Measurements from ENCODE around the gene EML3.
A peak's percentile ranks its signal among the peaks of the same experiment; 100 is the strongest.
"Not testable (repeated sequence)": the region's sequence is repeated elsewhere in the genome, so short reads cannot be mapped to it uniquely, and the experiment has no call there.

Gene EML3

DNA sequence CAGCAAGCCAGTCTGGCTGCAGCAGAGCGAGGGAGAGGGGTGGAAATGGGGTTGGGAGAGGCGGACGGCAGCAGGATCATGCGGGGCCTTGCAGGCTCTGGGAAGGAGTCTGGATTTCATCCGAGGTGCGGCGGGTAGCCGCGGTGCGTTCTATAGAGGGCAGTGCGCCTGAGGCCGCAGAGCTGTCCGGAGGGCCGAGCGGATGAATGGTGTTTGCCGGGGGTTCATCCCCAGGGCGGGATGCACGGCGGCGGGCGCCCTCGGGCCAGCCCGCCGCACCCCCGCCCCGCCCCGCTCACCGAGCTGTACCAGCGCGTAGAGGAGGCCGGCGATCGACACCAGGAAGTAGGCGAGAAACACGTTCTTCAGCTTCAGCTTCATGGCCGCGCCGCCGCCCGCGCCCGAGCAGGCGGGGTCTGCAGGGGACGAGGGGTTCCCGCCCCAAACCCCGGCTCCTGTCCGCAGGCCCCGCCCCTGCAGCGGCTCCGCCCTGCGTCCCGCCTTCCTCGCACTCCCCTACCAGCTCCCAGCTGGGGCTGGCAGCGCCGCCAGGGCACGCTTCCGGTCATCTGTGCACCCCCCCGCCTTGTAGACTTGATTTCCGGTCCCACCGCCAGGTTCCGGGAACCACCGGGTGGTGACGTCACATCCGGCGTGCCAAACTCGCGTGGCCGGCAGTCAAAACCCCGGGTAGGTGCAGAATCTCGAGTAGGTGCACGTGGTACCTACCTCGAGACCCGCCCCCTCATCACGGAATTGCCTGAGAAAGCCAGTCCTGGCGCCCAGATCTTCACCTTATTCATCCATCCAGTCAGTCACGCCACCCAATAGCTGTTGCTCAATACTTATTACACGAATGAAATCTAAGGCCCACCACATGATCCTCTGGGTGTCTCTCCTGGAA is 9.2 kb upstream of the EML3 start, which contains the start of gene B3GAT3:
Gene B3GAT3, minus strand, starts transcription at position 420 of the 904 bp plus-strand sequence. Its CDS starts 39 bp downstream, at position 381.
- DNase-seq (ENCODE audit: low read depth in 2 of 2) = peak; percentile 81 to 87

DNA sequence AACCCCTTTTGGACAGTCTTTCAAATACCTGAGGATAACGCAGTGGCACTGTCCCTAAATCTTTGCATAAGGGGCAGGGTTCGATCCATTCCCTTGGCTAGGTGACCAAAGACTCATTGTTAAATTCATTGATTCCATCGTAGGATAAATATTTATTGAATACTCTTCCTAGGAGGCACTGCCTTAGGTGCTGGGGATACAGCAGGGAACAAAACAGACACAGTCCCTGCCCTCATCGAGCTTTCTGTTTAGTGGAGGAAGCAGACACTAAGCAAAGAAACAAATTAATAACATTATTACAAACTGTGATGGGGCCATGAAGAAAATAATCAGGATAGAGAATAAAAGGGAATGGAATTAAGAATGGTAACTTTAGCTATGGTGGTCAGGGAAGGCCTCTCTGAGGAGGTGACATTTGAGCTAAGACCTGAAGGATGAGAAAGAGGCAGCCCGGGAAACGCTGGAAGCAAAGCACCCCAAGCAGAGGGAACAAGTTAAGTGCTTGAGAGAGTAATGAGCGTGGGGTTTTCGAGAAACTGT is 8.5 kb upstream of the EML3 start:
- DNase-seq (ENCODE audit: low read depth in 2 of 2) = no peak

DNA sequence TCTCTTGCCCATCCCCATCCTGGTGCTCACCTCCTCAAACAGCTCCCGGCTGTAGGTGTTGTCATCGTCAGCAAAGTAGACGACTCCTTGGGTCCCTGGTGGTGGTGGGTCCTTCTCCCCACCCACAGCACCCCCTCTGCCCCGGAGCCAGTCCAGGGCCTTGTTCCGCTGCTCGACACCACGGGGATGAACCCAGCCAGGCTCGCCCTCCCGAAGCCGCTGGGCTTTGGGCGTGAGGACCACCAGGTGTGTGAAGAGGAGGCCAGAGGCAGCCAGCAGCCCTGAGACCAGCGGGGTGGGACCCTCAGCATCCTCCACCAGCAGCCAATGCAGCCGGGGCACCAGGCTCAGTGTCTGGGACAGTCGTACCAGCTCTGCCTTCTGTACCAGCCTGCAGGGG is 4.4 kb upstream of the EML3 start:
- DNase-seq (ENCODE audit: low read depth in 2 of 2) = not testable (repeated sequence)

DNA sequence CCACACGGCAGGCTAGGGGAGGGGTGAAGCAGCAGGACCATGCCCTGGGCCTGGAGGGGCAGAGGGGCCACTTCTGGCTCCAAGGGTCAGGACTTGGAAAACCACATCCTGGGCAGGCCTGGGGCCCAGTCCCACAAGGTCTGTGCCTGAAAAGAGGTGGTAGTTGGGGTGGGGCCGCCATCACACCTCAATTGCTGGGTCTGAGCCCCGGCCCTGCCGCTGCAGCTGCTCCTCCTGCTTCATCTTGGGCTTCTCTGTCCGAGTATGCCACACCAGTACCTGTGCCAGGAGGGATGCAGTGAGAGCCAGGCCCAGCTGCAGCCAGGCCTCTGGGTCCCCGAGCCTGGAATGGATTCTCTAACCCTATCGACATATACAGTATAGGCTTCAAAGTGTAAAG is 2.9 kb upstream of the EML3 start:
- no peak for DNase-seq (ENCODE audit: low read depth in 2 of 2)

DNA sequence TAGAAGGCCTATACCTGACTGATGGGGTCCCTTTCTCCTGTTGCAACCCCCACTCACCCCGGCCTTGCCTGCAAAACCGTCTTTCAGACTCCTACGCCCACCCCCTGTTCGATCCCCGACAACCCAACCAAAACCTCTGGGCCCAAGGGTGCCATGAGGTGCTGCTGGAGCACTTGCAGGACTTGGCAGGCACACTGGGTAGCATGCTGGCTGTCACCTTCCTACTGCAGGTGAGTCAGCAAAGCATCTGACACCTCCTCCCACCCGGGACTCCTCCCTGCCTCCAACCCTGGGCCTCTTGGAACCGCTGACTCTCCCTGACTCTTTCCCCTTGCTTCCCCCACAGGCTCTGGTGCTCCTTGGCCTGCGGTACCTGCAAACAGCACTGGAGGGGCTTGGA is 1.7 kb upstream of the EML3 start:
- no peak for DNase-seq (ENCODE audit: low read depth in 2 of 2)

DNA sequence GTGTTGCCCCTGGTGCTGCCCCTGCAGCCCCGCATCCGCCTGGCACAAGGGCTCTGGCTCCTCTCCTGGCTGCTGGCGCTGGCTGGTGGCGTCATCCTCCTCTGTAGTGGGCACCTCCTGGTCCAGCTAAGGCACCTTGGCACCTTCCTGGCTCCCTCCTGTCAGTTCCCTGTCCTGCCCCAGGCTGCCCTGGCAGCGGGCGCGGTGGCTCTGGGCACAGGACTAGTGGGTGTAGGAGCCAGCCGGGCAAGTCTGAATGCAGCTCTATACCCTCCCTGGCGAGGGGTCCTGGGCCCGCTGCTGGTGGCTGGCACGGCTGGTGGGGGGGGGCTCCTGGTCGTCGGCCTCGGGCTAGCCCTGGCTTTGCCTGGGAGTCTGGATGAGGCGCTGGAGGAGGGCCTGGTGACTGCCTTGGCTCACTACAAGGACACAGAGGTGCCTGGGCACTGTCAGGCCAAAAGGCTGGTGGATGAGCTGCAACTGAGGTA is 760 bp upstream of the EML3 start:
- no peak for DNase-seq (ENCODE audit: low read depth in 2 of 2)

DNA sequence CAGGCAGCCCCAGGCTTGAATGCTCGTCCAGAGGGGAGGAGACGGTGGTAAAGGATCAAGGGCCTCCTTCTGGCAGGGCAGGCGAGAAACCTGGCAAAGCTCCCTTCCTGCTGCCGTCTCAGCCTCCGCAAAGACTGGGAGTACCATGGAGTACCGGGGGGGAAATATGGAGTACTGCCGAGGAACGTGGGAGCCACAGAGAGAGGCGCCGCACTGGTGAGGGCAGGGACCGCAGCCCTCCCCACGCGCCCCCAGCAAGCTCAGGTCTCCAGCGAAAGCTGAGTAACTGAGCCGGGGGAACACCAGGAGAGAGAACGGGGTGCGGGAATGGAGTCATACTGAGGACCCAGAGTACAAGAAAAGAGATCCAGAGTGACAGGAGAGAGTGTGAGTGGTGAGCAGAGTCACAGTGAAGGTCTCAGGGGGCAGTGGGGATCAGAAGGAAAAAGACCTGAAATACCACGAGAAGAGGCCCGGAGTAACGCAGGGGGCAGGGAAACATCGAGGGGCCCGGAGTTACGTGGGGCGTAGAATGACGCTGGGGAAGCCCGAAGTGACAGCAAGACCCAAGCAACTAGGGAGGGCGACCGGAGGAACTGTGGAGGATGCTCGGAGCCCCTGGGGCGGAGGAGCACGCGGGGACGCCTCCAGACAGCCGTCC is 740 bp downstream of the EML3 start:
- DNase-seq (ENCODE audit: low read depth in 2 of 2) = no peak

DNA sequence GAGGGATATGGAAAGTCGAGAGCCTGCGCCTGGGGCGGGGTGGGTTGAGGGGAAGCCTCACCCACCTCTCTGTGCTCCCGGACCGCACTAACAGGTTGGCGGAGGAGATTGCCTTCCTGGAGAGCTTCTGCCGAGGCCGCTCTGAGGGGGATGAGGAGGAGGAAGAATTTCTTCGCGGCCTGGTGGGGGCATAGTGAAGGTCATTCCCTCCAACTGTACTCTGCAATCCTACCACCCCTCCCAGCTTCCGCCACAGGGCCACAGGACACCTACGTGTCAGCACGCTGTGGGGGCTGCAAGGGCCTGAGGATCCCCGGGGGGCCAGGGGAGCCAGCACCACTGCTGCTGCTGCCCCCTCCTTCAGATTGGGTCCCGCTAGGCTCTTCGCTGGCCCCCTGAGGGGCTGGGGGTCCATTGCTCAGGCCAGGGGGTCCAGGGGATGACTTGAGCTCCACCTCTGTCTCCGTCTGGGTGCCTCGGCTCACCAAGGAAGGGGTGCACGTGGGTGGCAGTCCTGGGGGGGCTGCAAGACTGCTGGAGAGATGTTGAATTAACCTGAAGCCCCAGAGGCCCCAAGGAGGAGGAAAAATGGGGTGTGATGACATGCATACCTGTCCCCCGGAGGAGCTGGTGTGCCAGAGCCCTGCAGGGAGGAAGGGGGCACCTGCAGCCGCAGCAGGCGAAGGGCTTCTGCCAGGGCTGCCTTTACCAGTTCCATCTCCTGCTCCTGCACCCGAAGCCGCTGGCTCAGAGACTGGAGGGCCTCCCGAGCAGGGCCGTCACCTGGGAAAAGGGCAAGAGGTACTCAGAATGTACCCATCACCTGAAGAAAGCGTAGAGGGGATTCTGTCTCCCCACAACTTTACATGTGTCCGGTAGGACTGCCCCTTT is 1.5 kb downstream of the EML3 start:
- no peak for DNase-seq (ENCODE audit: low read depth in 2 of 2)

DNA sequence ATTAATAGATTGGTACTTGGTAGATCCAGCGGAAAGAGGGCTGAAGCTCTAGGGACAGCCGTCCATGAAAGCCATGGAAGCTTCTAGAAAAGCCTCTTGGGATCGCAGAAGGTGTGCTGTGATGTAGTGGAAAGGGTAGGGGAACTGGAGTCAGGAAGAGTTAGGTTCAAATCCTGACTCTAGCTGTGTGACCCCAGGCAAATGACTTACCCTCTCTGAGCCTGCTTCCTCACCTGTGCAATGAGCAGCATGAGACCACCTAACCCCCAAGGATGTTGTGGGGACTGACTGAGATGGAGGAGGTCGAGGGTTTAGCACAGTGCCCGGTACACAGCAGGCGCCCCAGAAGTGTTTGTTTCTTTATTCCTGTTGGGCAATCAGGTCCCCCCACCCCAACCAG is 2.2 kb downstream of the EML3 start:
- DNase-seq (ENCODE audit: low read depth in 2 of 2) = no peak

DNA sequence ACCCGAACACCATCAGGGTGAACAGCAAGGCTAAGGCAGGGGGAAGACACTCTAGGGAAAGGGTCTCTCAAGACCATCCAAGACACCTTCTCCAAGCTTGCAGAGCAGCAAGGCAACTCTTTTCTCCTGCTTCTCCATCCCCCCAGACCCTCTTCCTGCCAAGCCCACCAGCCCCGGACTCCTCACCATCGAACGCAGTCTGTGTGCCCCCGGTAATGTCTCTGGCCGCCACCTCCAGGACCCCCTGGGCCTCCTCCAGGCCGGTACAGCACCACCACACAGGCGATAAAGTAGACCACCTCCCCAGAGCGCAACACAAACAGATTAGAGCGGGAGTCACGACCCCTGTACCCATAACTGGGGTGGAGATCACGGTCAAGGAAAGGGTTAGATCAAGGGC is 3.8 kb downstream of the EML3 start:
- DNase-seq (ENCODE audit: low read depth in 2 of 2) = no peak

DNA sequence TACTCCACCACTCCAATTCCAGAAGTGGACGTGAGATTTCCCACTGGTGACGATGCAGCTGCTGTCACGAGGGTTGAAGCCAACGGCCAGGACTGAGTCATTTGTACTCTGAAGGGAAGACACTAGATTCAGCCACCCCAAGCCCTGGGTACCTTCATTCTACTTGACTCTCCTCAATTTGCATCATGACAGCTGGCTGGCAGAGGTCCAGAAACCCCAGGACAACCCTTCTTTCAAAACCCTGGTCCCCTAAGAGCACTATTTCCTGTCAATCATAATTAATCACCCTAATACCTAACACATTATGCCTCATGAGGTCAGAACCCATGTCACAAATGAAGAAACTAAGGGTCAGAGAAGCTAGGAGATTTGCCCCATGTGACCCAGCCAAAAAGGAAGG is 4.9 kb downstream of the EML3 start:
- DNase-seq (ENCODE audit: low read depth in 2 of 2) = no peak

DNA sequence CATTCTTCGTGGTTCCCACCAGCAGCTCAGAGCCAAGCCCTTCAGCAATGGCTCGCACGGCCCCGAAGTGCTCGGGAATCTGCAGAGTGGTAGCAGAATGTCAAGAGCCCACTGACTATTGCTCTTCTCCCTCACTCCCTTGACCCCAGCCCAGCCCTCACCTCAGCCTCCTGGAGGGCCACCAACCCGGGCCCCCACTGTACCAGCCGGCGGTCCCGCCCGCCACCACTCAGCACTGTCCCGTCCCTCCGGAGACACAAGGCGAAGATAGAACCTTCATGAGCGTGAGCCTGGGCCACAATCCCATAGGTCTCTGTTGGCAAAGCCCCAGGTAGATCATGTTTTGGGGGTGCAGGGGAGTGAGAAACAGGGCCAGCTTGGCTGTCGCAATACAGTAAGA is 6.7 kb downstream of the EML3 start:
- no peak for DNase-seq (ENCODE audit: low read depth in 2 of 2)

DNA sequence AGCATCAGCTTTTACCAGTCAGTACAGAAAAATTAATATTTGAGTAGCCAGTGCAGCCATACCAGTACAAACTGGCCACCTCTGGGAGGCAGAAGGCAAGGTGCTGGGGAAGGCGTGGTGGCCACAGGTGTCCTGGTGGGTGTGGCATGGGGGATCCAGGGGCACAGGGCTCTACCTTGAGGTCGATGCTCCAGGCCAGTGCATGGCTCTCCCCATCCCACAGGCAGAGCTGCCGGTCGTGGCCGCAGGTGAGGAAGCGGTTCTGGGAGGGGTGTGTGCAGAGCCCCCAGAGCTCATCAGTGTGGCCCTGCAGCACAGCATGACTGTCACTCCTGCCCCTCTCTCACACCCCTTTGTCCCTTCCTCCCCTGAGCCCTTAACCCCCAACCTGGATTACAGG is 7.1 kb downstream of the EML3 start:
- no peak for DNase-seq (ENCODE audit: low read depth in 2 of 2)

DNA sequence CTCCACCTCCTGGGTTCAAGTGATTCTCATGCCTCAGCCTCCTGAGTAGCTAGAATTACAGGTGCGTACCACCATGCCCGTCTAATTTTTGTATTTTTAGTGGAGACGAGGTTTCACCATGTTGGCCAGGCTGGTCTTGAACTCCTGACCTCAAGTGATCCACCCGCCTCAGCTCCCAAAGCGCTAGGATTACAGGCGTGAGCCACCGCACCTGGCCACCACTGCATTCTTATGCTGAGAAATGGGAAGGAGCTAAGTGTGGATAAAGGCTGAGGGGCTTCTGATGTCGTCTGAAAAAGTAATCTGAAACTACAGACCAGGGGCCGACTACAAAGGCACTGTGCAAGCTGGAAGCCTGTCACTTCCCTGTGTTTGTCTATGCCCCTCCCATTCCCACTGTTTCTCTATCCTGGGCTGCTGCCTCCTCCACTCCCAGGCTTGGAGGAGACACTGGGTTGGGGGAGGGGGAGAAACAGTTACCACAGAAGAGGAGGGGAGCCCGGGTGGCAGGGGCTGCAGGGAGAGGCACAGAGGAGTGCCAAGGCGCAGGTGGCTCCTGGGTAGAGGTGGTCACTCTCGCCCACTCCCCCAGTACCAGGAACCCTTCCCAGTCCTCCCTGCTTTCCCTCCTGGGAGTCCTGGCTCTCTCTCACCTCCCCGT is 8.0 kb downstream of the EML3 start:
- DNase-seq (ENCODE audit: low read depth in 2 of 2) = no peak

DNA sequence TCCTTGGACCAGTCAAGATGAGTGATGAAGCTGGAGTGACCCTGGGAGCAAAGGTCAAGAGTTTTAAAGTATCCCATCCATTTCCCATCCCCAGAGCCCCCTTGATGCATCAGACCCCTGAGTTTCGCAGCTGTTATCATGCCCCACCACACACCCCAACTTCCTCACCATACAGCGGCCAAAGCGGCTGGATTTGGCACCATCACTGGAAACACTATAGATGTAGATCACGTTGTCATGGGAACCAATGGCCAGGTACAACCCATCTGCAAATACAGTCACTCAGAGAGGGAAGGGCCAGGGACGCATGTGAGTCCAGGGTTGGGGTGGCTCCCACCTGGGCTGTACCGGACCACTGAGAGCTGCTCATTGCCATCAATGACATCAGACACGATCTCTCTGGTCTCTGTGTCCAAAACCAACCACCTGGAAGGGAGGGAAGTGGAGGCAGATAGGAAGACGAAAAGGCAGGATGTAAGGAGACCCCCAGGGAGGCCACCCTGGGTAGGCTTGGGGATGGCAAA is 8.7 kb downstream of the EML3 start:
- no peak for DNase-seq (ENCODE audit: low read depth in 2 of 2)

DNA sequence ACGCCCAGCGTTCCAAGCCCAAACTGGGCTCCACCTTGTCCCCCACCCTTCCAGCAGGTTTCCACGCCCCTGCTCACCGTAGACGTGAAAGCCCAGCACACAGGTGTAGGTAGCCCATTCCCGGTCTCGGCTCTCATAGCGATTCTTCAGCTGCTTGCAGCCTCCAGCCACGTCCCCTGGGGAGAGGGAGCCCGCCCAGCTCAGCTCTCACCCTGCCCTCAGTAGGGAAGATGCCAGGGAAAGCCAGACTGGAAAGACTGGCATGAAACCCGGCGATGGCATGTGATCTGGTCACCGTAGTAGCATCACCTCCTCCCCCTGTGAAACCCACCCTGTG is 9.5 kb downstream of the EML3 start:
- DNase-seq (ENCODE audit: low read depth in 2 of 2) = no peak

DNA sequence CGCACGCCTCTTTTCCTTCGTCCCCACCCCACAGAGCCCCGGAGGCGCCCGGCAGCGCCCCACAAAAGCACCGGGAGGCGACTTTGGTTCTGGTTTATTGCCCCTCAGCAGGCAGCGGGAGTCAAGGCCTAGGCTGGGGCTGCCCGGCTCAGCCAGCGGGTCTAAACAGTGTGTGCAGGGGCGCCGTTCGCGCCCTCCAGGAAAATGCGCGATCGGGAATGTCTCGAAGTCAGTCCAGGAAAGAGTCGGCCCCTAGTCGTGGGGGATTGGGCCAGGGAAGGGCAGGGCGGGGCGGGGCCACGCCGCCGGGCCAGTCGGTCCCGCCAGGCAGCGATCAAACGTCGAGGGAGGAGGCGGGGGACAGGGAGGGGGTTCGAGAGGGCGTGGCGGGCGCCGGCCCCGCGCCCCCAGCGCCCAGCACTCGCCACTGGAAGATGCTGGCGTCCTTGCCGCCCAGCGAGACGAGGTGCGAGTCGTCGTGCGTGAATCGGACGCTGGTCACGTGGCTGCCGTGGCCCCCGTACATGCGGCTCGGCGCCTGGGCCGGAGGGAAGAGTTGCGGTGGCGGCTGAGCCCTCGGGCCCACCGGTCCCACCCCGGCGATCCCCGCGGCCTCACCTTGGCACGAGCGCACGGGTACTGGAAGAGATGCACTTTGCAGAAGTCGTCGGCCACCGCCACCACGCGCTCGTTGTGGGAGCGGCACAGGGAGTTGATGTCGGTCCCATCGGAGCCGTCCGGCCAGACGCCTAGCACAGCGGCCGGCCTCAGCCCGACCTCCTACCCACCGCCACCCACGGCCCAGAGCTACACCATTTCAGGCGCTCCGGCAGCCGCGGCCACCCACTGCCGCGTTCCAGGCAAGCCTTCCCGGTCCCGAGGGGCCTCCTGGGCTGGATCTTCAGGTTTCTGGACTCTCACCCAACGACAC is 10.2 kb downstream of the EML3 start:
- peak in 1 of 2 experiments; percentile 20 for DNase-seq (ENCODE audit: low read depth in 2 of 2)

DNA sequence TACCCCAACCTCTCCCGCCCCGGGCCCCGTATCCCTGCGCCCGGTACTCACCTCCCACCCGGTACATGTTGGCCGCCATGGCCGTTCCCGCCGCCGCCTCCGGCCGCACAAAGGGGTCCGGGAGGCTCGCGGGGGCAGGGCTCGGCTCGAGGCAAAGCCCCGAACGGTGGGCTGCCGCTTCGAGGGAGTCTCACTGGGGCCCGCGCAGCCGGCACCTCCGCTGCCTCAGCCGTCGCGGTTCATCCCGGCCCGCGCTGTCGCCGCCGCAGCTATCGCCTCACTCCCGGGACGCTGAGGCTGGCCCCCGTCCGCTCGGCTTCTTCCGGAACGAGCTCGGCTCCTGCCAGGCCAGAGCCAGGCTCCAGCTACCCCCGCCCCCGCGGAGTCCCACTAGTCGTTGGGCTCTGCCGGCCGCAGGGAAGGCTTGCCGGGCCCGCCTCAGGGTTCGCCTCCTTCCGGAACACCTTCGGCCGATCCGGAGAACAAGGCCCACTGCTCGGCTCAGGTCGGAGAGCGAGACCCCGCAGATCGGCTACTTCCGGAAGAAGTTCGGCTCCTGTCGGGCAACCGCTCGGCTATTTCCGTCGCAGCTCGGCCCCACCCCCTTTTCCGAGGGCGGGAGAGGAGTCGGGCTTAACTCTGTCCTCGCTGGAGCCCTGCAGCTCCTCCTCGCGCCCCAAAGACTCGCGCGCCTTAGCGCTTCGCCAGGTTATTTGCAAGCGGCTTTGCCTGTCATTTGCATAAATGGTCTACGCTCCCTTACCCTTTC is 11.0 kb downstream of the EML3 start, which contains the start of gene MTA2:
Gene MTA2, minus strand, starts transcription at position 494 of the 769 bp plus-strand sequence. Its CDS starts 415 bp downstream, at position 79.
- peak; percentile 88 to 93 for DNase-seq (ENCODE audit: low read depth in 2 of 2)

DNA sequence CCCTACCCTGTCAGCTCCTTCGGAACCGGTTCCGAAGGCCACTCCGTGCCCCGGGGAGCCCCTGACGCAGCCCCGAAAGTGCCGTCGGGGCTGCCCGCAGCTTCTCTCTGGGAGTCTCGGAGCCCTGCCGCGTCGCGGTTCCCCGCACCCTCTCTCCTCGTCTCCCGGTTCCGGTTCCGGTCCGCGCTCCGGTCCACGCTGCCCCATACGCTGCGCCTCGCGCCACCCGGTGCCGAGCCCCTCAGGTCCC is 11.5 kb downstream of the EML3 start:
- DNase-seq (ENCODE audit: low read depth in 2 of 2) = no peak
